Tibial nerve (tissue), 4 donors: ENCODE data around the gene QPRT.

Source experiments
- CTCF ChIP-seq, 5 experiments: fragments of 200-600 bp in 3 of 5; fragments of 450-650 bp in 2 of 5; sonication (generic) in 3 of 5; IDR thresholded peaks; one replicate each; pipeline ENCODE4 v1.5.1; 2016 to 2019; ENCODE audit warnings: antibody characterized with exemption in 5 of 5, mild to moderate bottlenecking in 3 of 5, moderate library complexity in 2 of 5
- EP300 ChIP-seq, 2 donors: sonication (generic); formaldehyde crosslinking; IDR thresholded peaks; one replicate each; pipeline ENCODE4 v1.6.1; 2017; ENCODE audit warnings: antibody characterized with exemption in 2 of 2, mild to moderate bottlenecking in 1 of 2
- POLR2A ChIP-seq, 2 donors: fragments of 450-650 bp; IDR thresholded peaks; one replicate each; pipeline ENCODE4 v1.6.1; 2017; ENCODE audit warnings: antibody characterized with exemption in 2 of 2, mild to moderate bottlenecking in 2 of 2, moderate library complexity in 2 of 2

GRCh38 chr16:29688172-29688571 lies 9.2 kb downstream of the QPRT start:
- no peak for TF ChIP-seq CTCF (IDR thresholded peaks at IDR 0.05)
- no peak for TF ChIP-seq EP300 (IDR thresholded peaks at IDR 0.05)
- TF ChIP-seq POLR2A (IDR thresholded peaks at IDR 0.05), result no peak
